ENCODE results near the gene HSF4. TPM values are rescaled to one million over a fixed set of nuclear protein-coding genes. Genes with fewer than 3 reads are reported as not detected.

The HSF4 gene
- total RNA-seq, 4 donors from 2014 or later: 29.5 to 136 (median 76.6) TPM

DNA sequence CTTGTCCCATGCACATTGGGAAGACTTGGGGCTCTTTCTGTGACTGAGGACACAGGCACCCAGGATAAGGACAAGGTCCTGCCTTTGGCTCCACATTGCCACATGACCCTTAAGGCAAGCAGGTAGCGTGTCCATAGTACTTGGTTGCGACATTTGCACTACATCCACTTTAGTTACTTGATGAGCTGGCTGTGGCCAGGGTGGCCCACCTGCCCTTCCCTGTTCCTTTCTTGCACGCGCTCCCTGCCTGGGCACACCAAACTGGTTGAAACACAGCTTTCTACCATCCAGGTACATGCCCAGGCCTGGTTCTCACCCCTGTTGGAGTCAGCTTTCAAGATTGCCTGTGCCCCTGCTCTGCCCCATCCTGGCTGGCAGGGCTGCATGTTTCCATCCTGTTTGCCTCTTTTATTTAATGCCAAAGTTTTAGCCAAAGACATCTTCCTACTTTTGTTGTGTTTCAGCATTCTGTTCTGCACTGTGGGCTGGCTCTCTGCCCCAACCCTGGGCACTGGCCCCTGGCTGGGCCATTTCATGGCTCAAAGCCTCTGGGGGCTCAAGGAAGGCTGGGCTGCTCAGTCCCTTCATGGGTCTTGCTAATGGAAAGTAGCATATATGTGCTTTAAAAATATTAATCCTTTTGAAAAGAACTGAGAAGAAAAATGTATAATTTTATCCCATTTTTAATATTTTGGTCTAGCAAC lies 17.0 kb upstream of the HSF4 start:
- TF ChIP-seq EP300 (IDR thresholded peaks at IDR 0.05; ENCODE audit: low read depth): no peak
- no peak for TF ChIP-seq POLR2A (IDR thresholded peaks at IDR 0.05)
- TF ChIP-seq, protein P1, sequence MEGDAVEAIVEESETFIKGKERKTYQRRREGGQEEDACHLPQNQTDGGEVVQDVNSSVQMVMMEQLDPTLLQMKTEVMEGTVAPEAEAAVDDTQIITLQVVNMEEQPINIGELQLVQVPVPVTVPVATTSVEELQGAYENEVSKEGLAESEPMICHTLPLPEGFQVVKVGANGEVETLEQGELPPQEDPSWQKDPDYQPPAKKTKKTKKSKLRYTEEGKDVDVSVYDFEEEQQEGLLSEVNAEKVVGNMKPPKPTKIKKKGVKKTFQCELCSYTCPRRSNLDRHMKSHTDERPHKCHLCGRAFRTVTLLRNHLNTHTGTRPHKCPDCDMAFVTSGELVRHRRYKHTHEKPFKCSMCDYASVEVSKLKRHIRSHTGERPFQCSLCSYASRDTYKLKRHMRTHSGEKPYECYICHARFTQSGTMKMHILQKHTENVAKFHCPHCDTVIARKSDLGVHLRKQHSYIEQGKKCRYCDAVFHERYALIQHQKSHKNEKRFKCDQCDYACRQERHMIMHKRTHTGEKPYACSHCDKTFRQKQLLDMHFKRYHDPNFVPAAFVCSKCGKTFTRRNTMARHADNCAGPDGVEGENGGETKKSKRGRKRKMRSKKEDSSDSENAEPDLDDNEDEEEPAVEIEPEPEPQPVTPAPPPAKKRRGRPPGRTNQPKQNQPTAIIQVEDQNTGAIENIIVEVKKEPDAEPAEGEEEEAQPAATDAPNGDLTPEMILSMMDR (IDR thresholded peaks at IDR 0.05): no peak
- TF ChIP-seq POLR2AphosphoS5 (IDR thresholded peaks at IDR 0.05): no peak
- in situ Hi-C loops (cut with MboI; ENCODE audit: low pct_ligation_motif_present in 1 of 4, low pct_unique_long_range_greater_than_20kb in 1 of 4, low sequenced_read_pairs in 3 of 4) (no loop called here), intact Hi-C loops (cut with DNase I; ENCODE audit: low total_unique reads) (no loop called here)
- 93 to 100% methylated on average over 2 to 4 of the region's 4 CpGs for WGBS, 2 donors (ENCODE audit: low coverage in 1 of 2)
- Histone ChIP-seq H3K36me3 (peaks cover 0 to 37% (median 6%) of the 10 kb centered on the region in 4 donors), H3K4me3 (no peak overlapping the region), H3K9me3 (no peaks in the 10 kb centered on the region), H3K4me1 (peaks cover 7 to 15% (median 12%) of the 10 kb centered on the region in 4 donors), H3K27ac (no peak overlapping the region), H3K27me3 (peaks cover 16% of the 10 kb centered on the region)
- DNase-seq: no peak

DNA sequence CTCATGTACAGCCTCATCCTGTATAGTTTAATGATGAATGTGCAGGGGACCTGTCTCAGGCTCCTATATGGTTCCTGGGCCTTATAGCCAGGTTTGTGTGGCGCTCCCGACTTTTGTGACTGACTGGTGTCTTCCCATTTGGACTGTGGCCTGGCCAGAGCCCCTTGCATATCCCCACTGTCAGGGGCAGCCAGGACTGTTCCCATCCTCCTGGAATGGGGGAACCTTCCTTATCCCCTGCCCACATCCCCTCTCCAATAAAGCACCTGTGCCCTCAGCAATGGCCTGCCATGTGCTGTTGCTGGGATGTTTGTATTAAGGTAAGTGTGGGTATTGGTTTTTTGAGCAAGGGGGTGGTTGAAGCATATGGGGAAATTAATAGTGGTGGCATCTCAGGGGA lies 16.3 kb upstream of the HSF4 start:
- TF ChIP-seq POLR2AphosphoS5 (IDR thresholded peaks at IDR 0.05): no peak
- TF ChIP-seq, protein P1 (IDR thresholded peaks at IDR 0.05): no peak
- no peak for TF ChIP-seq POLR2A (IDR thresholded peaks at IDR 0.05)
- TF ChIP-seq EP300 (IDR thresholded peaks at IDR 0.05; ENCODE audit: low read depth): no peak
- Histone ChIP-seq H3K4me3 (no peak overlapping the region), H3K27ac (no peak overlapping the region), H3K9me3 (no peaks in the 10 kb centered on the region), H3K4me1 (peaks cover 7 to 15% (median 12%) of the 10 kb centered on the region in 4 donors), H3K27me3 (peaks cover 16% of the 10 kb centered on the region), H3K36me3 (peaks cover 0 to 31% (median 5%) of the 10 kb centered on the region in 4 donors)
- intact Hi-C loops (cut with DNase I; ENCODE audit: low total_unique reads): no loop called here
- no peak for DNase-seq
- WGBS, 2 donors (ENCODE audit: low coverage in 1 of 2): 100% methylated on average over 2 of the region's 2 CpGs; no CpG with 5 or more reads in 1 of the 2 donors
- in situ Hi-C loops (cut with MboI; ENCODE audit: low pct_ligation_motif_present in 1 of 4, low pct_unique_long_range_greater_than_20kb in 1 of 4, low sequenced_read_pairs in 3 of 4): no loop called here

DNA sequence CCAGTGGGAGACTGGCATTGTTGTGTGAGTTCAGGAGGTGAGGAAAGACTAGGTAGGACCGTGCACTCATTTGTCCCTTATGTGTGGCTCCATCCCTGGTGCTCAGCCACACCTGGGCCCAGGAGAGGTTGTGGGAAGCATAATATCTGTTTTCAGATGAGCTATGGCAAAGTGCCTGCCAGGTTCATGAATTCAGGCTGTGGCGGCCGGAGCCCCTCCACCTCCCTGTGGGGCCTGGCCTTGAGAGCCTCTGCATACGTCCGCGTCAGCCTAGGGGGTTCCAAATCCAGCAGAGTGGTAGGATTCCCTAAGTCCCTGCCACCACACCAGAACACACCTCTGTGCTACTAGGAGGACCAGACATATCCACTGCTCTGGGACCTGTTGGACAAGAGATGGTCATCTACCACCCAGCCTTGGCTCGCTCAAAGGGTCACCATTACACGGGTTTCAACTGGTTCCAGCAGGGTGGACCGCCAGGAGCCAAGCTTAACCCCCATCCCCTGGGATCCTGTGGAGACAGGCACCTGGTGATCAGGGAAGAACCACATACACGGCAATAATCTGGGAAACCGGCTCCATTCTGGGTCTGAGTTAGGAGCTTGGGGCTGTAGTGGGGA lies 15.8 kb upstream of the HSF4 start:
- peaks cover 0 to 26% (median 2%) of the 10 kb centered on the region in 4 donors for H3K36me3 ChIP-seq
- intact Hi-C loops (cut with DNase I; ENCODE audit: low total_unique reads): no loop called here

More for the DNA sequence above, 15.8 kb upstream of the HSF4 start:
- H3K27me3 ChIP-seq: peaks cover 16% of the 10 kb centered on the region
- TF ChIP-seq POLR2AphosphoS5 (IDR thresholded peaks at IDR 0.05): no peak
- TF ChIP-seq EP300 (IDR thresholded peaks at IDR 0.05; ENCODE audit: low read depth): no peak
- no peak for TF ChIP-seq POLR2A (IDR thresholded peaks at IDR 0.05)
- TF ChIP-seq, protein P1 (IDR thresholded peaks at IDR 0.05): no peak
- 88% methylated on average over 11 of the region's 11 CpGs; no CpG with 5 or more reads in 1 of the 2 donors for WGBS, 2 donors (ENCODE audit: low coverage in 1 of 2)
- H3K9me3 ChIP-seq: no peaks in the 10 kb centered on the region
- no peak overlapping the region for H3K4me3 ChIP-seq
- in situ Hi-C loops (cut with MboI; ENCODE audit: low pct_ligation_motif_present in 1 of 4, low pct_unique_long_range_greater_than_20kb in 1 of 4, low sequenced_read_pairs in 3 of 4): no loop called here
- no peak for DNase-seq
- peaks cover 7 to 15% (median 12%) of the 10 kb centered on the region in 4 donors for H3K4me1 ChIP-seq
- H3K27ac ChIP-seq: no peak overlapping the region

Data from transverse colon (tissue), 4 donors.